SK-N-SH treated with all-trans-retinoic acid at 6 μM for 48 hours (cell line): ENCODE data around the gene TPO.

Source experiments
- ATAC-seq: fragments of 200-7000 bp; cut with Tn5 transposase; 3 replicates; pipeline ENCODE4 v1.9.1; 2020; ENCODE audit warnings: mild to moderate bottlenecking, moderate library complexity
- ARNTL ChIP-seq: fragments of 450-650 bp; formaldehyde crosslinking; IDR thresholded peaks from 2 replicates; pipeline ENCODE4 v1.5.0; 2020; ENCODE audit warnings: low read depth, mild to moderate bottlenecking, moderate library complexity, borderline replicate concordance
- BACH2 ChIP-seq: fragments of 250-450 bp; sonication (Bioruptor Pico); IDR thresholded peaks from 2 replicates; pipeline ENCODE4 v1.9.0; 2021; ENCODE audit warnings: mild to moderate bottlenecking, borderline replicate concordance
- CSDC2 ChIP-seq: fragments of 250-450 bp; sonication (Bioruptor Pico); IDR thresholded peaks from 2 replicates; pipeline ENCODE4 v1.5.0; 2020; ENCODE audit warnings: mild to moderate bottlenecking, moderate library complexity
- ESRRG ChIP-seq: fragments of 250-450 bp; sonication (Bioruptor Pico); IDR thresholded peaks from 2 replicates; pipeline ENCODE4 v1.6.1; 2021; ENCODE audit warnings: mild to moderate bottlenecking
- OSR1 ChIP-seq: fragments of 250-450 bp; sonication (Bioruptor Pico); IDR thresholded peaks from 2 replicates; pipeline ENCODE4 v1.8.0; 2022; ENCODE audit warnings: moderate library complexity, mild to moderate bottlenecking, inconsistent platforms
- PPARA ChIP-seq: fragments of 250-450 bp; sonication (Bioruptor Pico); IDR thresholded peaks from 2 replicates; pipeline ENCODE4 v1.5.0; 2020; ENCODE audit warnings: mild to moderate bottlenecking, borderline replicate concordance
- RARB ChIP-seq: fragments of 250-450 bp; sonication (Bioruptor Pico); IDR thresholded peaks from 2 replicates; pipeline ENCODE4 v1.8.0; 2021; ENCODE audit warnings: mild to moderate bottlenecking, moderate library complexity
- SNAI2 ChIP-seq: fragments of 250-450 bp; sonication (Bioruptor Pico); IDR thresholded peaks from 2 replicates; pipeline ENCODE4 v1.5.0; 2020; ENCODE audit warnings: mild to moderate bottlenecking, moderate library complexity
- TCF4 ChIP-seq: fragments of 250-450 bp; sonication (Bioruptor Pico); IDR thresholded peaks from 2 replicates; pipeline ENCODE4 v1.8.0; 2021; ENCODE audit warnings: mild to moderate bottlenecking, moderate library complexity, borderline replicate concordance
- TOX ChIP-seq: fragments of 250-450 bp; sonication (Bioruptor Pico); IDR thresholded peaks from 2 replicates; pipeline ENCODE4 v1.8.0; 2021; ENCODE audit warnings: mild to moderate bottlenecking, moderate library complexity, borderline replicate concordance
- ZFP3 ChIP-seq: fragments of 250-450 bp; sonication (Bioruptor Pico); IDR thresholded peaks from 2 replicates; pipeline ENCODE4 v1.5.0; 2020; ENCODE audit warnings: mild to moderate bottlenecking, moderate library complexity
- ZFP30 ChIP-seq: fragments of 450-650 bp; formaldehyde crosslinking; IDR thresholded peaks from 2 replicates; pipeline ENCODE4 v1.5.0; 2022; ENCODE audit warnings: mild to moderate bottlenecking, moderate library complexity
- ZNF565 ChIP-seq: fragments of 450-650 bp; formaldehyde crosslinking; conservative IDR thresholded peaks from 2 replicates; pipeline ENCODE4 v1.5.0; 2020; ENCODE audit warnings: low read depth, mild to moderate bottlenecking, moderate library complexity
- ZNF70 ChIP-seq: fragments of 450-650 bp; formaldehyde crosslinking; IDR thresholded peaks from 2 replicates; pipeline ENCODE4 v1.5.0; 2020; ENCODE audit warnings: mild to moderate bottlenecking, moderate library complexity
- ZNF8 ChIP-seq: fragments of 450-650 bp; formaldehyde crosslinking; IDR thresholded peaks from 2 replicates; pipeline ENCODE4 v1.5.0; 2020; ENCODE audit warnings: mild to moderate bottlenecking, moderate library complexity
- TF ChIP-seq, protein P1 (sequence below): fragments of 250-450 bp; sonication (Bioruptor Pico); IDR thresholded peaks from 2 replicates; pipeline ENCODE4 v1.5.1; 2020; ENCODE audit warnings: low read depth, mild to moderate bottlenecking, moderate library complexity
- TF ChIP-seq, protein P2 (sequence below): fragments of 250-450 bp; sonication (Bioruptor Pico); IDR thresholded peaks from 2 replicates; pipeline ENCODE4 v1.8.0; 2021; ENCODE audit warnings: low read depth, mild to moderate bottlenecking, moderate library complexity, borderline replicate concordance
- TF ChIP-seq, protein P3 (sequence below): fragments of 250-450 bp; sonication (Bioruptor Pico); IDR thresholded peaks from 2 replicates; pipeline ENCODE4 v1.5.0; 2020; ENCODE audit warnings: mild to moderate bottlenecking, moderate library complexity
- TF ChIP-seq, protein P4 (sequence below): fragments of 250-450 bp; sonication (Bioruptor Pico); IDR thresholded peaks from 2 replicates; pipeline ENCODE4 v1.8.0; 2020; ENCODE audit warnings: mild to moderate bottlenecking, moderate library complexity, borderline replicate concordance

The TPO gene

DNA sequence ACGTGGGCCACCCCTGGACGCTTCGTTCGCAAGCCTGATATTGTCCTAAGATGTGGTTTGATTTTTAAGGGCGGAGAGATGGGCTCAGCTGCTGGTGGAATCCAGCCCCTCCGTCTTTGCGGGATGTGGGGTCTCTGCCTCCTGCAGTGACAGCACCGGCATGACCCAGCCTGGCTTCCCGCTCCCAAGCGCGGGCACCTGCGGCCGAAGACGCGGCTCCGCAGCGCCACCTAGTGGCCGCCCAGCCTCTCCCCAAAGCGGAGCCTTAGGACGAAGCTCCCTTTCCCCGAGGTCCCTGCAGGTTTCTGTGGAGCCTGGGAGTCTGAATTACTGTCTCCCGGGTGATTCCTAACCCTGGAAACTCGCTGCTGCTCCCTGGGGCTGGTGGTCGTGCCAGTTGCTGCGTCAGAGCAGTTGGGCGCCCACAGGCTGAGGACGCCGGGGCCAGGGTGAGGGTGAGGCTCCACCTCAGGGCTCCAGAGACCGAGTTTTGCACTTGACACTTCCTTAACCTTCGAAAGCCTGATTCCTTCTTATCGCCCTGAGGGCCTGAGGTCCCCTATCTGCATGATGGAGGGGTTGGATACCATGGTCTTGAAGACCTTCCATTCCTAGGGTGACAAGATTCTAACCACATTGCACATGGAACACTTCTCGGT is 137.5 kb downstream of the TPO start:
- TF ChIP-seq PPARA (CRISPR knock-in tag) (no peak), TCF4 (no peak), ZFP3 (no peak), ZNF565 (no peak)
- peak; percentile 92 for ATAC-seq

DNA sequence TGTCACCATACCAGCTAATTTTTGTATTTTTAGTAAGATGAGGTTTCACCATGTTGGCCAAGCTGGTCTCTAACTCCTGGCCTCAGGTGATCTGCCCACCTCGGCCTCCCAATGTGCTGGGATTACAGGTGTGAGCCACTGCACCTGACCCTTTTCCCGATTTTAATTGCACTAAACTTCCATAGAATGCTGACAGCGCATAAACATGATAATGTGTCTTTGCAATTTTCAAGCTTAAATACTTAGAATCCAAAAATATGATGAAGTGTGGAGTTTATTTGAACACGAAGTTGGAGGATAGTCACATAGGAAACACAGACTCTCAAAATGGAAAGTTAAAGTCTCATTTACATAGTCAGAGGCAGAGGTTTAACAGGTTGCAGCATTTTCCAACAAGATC is 138.6 kb downstream of the TPO start:
- TF ChIP-seq, protein P1, sequence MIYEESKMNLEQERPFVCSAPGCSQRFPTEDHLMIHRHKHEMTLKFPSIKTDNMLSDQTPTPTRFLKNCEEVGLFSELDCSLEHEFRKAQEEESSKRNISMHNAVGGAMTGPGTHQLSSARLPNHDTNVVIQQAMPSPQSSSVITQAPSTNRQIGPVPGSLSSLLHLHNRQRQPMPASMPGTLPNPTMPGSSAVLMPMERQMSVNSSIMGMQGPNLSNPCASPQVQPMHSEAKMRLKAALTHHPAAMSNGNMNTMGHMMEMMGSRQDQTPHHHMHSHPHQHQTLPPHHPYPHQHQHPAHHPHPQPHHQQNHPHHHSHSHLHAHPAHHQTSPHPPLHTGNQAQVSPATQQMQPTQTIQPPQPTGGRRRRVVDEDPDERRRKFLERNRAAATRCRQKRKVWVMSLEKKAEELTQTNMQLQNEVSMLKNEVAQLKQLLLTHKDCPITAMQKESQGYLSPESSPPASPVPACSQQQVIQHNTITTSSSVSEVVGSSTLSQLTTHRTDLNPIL = no peak
- TF ChIP-seq TOX (CRISPR knock-in tag) (no peak), ZFP3 (no peak), ZFP30 (CRISPR knock-in tag) (no peak), RARB (CRISPR knock-in tag) (no peak), SNAI2 (CRISPR knock-in tag) (no peak), ARNTL (CRISPR knock-in tag) (no peak)
- TF ChIP-seq, protein P2, sequence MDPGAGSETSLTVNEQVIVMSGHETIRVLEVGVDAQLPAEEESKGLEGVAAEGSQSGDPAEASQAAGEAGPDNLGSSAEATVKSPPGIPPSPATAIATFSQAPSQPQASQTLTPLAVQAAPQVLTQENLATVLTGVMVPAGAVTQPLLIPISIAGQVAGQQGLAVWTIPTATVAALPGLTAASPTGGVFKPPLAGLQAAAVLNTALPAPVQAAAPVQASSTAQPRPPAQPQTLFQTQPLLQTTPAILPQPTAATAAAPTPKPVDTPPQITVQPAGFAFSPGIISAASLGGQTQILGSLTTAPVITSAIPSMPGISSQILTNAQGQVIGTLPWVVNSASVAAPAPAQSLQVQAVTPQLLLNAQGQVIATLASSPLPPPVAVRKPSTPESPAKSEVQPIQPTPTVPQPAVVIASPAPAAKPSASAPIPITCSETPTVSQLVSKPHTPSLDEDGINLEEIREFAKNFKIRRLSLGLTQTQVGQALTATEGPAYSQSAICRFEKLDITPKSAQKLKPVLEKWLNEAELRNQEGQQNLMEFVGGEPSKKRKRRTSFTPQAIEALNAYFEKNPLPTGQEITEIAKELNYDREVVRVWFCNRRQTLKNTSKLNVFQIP (CRISPR knock-in tag) = no peak
- ATAC-seq = no peak

DNA sequence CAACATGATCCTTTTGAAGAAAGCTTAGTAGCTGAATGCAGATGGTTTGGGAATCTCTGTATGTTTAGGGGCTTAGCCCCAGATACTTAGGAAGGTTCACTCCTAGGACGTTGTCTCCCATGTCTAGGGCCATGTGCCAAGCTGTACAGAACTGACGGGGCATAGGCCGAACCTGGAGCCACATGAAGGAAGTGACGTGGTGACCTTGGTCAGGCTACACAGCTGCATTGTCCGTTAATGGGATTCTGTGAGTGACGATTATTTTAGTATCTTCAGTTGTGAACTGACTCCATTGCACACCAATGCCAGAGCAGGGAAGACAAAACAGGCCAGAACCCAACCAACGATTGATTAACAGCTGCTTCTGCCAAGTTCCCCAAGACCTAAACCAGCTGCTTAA is 139.3 kb downstream of the TPO start:
- TF ChIP-seq SNAI2 (CRISPR knock-in tag) = no peak
- no peak for TF ChIP-seq ARNTL (CRISPR knock-in tag)
- no peak for TF ChIP-seq CSDC2 (CRISPR knock-in tag)
- TF ChIP-seq, protein P3, sequence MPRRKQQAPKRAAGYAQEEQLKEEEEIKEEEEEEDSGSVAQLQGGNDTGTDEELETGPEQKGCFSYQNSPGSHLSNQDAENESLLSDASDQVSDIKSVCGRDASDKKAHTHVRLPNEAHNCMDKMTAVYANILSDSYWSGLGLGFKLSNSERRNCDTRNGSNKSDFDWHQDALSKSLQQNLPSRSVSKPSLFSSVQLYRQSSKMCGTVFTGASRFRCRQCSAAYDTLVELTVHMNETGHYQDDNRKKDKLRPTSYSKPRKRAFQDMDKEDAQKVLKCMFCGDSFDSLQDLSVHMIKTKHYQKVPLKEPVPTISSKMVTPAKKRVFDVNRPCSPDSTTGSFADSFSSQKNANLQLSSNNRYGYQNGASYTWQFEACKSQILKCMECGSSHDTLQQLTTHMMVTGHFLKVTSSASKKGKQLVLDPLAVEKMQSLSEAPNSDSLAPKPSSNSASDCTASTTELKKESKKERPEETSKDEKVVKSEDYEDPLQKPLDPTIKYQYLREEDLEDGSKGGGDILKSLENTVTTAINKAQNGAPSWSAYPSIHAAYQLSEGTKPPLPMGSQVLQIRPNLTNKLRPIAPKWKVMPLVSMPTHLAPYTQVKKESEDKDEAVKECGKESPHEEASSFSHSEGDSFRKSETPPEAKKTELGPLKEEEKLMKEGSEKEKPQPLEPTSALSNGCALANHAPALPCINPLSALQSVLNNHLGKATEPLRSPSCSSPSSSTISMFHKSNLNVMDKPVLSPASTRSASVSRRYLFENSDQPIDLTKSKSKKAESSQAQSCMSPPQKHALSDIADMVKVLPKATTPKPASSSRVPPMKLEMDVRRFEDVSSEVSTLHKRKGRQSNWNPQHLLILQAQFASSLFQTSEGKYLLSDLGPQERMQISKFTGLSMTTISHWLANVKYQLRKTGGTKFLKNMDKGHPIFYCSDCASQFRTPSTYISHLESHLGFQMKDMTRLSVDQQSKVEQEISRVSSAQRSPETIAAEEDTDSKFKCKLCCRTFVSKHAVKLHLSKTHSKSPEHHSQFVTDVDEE = no peak
- ATAC-seq = no peak

DNA sequence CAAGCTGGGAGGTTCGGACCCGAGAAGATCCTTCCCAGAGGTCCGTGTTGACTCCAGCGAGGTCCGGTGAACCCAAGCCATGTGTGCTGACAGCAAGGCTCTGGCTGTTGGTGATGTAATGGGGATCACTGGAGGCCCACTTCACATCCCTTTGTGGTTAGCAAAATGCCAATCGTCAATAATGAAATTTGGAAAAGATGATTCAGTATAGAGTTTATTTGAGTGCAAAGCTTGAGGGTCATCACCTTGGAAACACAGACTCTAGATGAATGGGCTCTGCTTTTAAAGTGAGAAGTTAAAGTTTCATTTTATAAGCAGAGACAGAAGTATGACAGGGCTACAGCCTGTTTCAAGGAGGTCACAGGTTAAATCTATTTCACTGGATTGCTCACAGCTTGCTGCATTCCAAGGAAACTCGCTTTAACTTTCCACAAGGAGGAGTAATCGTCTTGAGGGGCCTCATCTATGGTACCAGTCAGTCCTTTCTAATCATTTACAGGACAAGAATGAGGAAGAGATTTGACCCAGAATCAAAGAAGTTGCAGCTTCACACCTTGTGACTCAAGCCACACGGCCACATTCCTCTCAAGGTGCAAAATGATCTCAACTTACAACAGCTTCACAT is 140.5 kb downstream of the TPO start:
- no peak for TF ChIP-seq TOX (CRISPR knock-in tag)
- no peak for TF ChIP-seq PPARA (CRISPR knock-in tag)
- no peak for TF ChIP-seq OSR1 (CRISPR knock-in tag)
- TF ChIP-seq ARNTL (CRISPR knock-in tag) = no peak
- TF ChIP-seq, protein P4, sequence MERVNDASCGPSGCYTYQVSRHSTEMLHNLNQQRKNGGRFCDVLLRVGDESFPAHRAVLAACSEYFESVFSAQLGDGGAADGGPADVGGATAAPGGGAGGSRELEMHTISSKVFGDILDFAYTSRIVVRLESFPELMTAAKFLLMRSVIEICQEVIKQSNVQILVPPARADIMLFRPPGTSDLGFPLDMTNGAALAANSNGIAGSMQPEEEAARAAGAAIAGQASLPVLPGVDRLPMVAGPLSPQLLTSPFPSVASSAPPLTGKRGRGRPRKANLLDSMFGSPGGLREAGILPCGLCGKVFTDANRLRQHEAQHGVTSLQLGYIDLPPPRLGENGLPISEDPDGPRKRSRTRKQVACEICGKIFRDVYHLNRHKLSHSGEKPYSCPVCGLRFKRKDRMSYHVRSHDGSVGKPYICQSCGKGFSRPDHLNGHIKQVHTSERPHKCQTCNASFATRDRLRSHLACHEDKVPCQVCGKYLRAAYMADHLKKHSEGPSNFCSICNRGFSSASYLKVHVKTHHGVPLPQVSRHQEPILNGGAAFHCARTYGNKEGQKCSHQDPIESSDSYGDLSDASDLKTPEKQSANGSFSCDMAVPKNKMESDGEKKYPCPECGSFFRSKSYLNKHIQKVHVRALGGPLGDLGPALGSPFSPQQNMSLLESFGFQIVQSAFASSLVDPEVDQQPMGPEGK (CRISPR knock-in tag) = no peak
- no peak for TF ChIP-seq ZNF70 (CRISPR knock-in tag)
- TF ChIP-seq, protein P3 = no peak
- TF ChIP-seq RARB (CRISPR knock-in tag) = no peak
- TF ChIP-seq ZNF8 (CRISPR knock-in tag) = no peak
- TF ChIP-seq ZFP30 (CRISPR knock-in tag) = no peak
- no peak for TF ChIP-seq ESRRG
- TF ChIP-seq BACH2 (CRISPR knock-in tag) = no peak
- TF ChIP-seq TCF4 = no peak
- no peak for TF ChIP-seq CSDC2 (CRISPR knock-in tag)
- TF ChIP-seq, all 23 proteins: peak for 0
- peak; percentile 17; the same call in 1 of the 3 replicates for ATAC-seq
